HG03280 (cell line): Measurements from ENCODE around the gene HIRIP3.

Source experiments
- ATAC-seq: cut with Tn5 transposase; IDR thresholded peaks from one replicate; pipeline ENCODE4 v1.9.1; 2021; ENCODE audit warnings: mild to moderate bottlenecking, moderate library complexity; ENCODE audit not compliant: unreplicated experiment

The HIRIP3 gene

DNA sequence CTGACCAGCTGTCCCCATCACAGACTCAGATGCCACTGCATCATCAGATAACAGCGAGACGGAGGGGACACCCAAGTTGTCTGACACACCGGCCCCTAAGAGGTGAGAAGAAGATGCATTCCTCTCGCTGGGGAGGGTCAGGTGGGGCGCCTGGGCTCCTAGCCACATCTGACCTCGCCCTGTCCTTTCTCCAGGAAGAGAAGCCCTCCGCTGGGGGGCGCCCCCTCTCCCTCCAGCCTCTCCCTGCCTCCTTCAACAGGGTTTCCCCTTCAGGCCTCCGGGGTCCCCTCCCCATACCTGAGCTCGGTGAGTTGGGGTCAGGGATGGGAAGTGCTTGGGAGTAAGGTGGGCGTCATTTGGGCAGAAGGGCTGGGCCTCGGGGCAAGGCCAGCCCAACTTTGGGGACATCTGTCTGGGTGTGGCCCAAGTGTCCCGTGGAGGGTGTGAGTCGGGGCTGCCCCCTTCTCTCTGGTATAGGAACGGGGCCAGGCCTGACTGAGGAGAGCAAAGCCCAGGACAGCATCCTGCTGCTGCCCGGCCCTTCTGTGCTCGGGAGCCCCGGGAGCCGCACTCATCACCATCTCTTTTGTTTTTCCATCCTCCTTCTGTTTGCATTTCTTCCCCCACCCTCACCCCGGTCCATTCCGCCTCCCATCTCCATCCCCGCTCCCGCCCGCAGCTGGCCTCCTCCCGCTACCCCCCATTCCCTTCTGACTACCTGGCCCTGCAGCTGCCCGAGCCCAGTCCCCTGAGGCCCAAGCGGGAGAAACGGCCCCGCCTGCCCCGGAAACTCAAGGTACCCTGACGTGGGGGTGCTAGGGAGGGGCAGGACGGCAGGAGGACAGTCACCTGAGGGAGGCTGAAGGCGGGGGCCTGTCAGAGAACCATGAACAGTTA is 5.6 kb upstream of the HIRIP3 start:
- ATAC-seq: no peak

- no peak for ATAC-seq
Observed at GRCh38 chr16:29999605-30000004, 4.2 kb upstream of the HIRIP3 start.

GRCh38 chr16:29996766-29997250 is 1.4 kb upstream of the HIRIP3 start:
- no peak for ATAC-seq

DNA sequence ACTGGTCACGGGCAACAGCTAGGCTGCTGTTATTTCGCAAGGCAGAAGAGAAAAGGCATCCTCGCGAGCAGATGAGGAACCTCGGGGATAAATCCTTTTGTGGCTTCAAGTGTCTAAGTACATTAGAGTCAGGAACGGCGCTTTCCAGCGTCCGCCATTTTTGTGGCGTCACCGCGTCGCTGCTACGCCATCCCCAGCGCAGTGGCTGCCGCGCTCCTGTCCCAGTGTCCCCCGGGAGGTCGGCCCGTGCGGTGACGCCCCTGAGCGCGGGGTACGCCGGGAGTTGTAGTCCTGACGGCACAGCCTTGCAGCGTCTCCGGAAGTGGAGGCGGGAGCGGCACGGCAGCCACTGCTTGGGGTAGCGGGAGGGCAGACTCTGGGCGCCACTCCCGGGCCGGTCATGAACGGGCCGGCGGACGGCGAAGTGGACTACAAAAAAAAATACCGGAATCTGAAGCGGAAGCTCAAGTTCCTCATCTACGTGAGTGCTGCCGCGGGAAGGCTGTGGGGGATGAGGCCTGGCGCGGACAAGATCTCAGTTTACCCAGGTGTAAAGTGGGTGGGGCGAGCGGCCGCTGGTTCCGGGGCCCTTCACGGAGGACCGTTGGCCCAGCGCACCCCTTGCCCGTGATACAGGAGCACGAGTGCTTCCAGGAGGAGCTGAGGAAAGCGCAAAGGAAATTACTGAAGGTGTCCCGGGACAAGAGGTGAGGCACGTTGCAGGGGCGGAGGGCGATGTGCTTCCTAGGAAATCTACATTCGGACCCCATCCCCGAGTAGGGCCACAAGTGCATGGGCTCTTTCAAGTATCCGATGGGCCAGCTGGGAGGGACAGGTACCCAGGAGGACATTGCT is 721 bp upstream of the HIRIP3 start, which contains the start of gene INO80E:
INO80E (plus strand) TSS at position 331 of the 855 bp plus-strand sequence; CDS start at position 401, 70 bp downstream.
- peak; percentile 92 for ATAC-seq

GRCh38 chr16:29994600-29995323 is 655 bp downstream of the HIRIP3 start:
- peak; percentile 40 for ATAC-seq

GRCh38 chr16:29993903-29994599 is 1.4 kb downstream of the HIRIP3 start:
- ATAC-seq: no peak

DNA sequence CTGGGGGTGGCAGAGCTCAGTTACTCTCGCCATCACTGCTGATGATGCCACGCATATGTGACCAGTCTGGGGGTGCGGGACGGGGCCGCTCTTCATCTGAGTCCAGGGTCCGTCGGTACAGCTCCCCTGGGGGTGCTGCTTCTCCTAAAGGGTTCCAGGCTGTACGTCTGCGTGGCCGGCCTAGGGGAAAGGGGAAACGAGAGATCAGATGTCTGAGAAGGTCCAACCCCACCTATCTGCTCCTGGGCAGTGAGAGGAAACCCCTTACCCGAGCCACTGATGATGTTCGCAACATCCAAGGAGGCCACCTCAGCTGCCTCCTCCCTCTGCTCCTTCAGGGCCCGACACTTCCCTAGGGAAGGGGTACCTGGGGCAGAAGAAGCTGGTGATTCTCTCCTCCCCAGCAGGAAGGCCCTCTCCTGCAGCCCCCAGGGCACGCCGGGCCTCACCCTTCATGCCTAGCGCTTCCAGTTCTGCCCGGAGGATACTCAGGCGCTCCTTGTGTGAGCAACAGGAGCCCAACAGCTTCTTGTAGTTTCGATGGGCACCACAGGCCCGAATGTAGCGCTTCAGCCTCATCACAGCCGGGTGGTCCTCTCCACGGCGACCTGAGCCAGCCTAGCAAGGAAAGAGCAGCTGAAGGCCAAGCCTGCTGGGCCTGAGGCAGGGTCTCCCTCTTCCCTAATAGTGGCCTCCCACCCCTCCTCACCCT is 2.1 kb downstream of the HIRIP3 start:
- ATAC-seq: no peak

DNA sequence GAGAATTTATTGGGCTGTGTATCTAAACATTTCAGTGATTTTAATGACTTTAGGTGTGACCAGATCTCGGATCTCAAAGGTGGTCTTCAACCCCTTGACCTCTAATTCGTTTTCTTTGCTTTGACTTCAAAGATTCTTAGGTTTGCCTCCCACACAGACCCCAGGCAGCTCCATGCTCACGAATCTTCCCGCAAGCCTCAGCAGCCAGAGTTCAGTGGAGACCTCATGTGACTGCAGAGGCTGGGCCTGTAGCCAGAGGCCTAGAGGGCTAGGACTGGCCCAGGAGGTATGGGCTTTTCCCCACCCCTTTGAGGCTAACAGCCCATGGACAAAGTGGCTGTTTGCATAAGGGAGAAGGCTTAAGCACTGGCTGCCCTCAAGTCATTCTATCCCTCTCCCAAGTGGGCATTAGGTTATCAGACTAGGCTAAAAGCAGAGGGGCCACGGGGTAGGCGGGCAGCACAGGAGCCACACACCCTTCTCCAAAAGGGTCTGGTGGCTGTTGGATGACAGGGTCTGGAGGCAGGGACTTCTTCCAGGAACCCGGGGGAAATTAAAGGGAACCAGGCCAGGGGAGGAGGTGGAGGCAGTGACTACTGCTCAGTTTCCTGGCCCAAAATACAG is 3.0 kb downstream of the HIRIP3 start:
- ATAC-seq: no peak

- no peak for ATAC-seq
Observed at GRCh38 chr16:29991571-29991904, 3.9 kb downstream of the HIRIP3 start.

DNA sequence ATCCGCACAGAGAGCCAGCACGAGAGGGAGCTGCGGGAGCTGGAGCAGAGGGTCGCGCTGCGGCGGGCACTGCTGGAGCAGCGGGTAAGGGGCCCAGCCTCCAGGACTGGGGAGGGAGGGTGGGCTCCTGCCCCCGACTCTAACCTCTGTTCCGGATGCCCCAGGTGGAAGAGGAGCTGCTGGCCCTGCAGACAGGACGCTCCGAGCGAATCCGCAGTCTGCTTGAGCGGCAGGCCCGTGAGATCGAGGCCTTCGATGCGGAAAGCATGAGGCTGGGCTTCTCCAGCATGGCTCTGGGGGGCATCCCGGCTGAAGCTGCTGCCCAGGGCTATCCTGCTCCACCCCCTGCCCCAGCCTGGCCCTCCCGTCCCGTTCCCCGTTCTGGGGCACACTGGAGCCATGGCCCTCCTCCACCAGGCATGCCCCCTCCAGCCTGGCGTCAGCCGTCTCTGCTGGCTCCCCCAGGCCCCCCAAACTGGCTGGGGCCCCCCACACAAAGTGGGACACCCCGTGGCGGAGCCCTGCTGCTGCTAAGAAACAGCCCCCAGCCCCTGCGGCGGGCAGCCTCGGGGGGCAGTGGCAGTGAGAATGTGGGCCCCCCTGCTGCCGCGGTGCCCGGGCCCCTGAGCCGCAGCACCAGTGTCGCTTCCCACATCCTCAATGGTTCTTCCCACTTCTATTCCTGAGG is 4.4 kb downstream of the HIRIP3 start:
- no peak for ATAC-seq

DNA sequence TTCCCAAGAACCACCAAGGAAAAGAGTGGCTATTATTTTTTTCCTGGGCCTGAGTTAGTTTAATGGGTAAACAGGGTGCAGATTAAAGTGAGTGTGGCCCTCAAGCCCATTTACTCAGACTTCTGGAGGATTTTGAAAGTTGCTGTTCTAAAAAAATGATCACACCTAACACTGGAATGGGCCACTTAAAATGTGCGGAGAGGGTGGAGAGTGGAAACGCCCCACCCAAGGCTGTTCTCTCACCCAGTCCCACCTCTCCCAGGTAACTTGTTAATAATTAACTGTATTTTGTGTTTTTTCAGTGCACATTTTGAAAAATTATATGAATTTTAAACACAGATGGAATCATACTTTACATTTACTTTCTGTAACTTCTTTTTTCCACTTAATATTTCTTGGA is 5.4 kb downstream of the HIRIP3 start:
- no peak for ATAC-seq

DNA sequence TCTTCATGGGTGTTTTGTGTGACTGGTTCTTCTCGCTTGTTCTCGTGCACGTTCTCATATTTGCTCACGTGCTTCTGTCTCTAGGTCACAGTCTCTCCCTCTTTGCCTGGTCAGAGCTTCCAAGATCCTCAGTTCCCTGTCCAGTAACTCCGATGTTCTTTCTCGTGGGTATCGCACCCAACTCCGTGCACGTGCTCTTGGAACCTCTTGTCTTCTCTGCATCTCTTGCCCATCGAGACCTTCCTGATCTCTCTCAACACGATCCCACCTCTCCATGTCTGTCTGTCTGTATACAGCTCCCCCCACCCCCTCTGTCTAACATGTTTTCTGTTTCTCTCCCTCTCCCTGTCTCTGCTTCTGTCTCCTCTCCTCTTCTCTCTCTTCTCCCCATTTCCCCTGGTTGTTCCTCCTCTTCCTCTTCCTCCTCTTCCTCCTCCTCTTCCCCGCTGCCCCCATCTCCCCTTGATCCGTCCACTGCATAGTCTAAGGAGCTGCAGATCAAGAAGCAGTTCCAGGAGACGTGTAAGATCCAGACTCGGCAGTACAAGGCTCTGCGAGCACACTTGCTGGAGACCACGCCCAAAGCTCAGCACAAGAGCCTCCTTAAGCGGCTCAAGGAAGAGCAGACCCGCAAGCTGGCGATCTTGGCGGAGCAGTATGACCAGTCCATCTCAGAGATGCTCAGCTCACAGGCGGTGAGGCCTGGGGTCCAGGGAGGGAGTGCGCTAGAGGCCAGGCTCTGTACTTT is 6.1 kb downstream of the HIRIP3 start:
- no peak for ATAC-seq

DNA sequence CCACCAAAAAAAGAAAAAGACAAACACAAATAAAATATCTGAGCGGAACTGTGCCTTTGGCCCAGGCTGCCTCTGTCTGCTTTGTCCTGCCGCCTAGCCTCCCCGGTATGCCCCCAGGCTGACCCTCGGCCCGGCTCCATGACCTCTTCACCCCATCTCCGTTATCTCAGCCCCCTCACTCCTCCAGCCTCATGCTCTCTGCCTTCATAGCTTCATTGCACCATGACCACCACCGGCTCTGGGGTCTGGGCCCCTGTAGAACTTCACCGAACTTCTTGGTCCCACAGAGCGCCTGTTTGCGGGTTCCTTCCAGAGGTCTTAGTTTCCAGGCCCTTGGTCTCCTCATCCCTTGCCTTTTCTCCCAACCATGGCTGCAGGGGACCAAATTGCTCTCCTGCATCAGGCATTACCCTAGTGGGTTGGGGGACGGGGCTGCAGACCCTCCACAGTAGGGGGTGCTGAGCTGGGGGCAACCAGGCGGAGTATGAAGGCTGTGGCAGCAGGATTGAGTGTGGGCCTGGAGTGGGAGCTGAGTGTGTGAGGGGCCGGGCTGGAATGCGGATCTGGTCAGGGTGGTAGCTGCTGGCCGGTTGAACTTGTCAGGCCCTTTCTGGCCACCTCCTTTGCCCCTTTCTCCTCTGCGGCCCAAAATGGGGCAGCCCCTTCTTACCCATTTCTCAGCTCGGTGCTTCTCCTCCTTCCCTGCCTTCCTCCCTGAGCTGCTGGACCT is 6.9 kb downstream of the HIRIP3 start:
- no peak for ATAC-seq

DNA sequence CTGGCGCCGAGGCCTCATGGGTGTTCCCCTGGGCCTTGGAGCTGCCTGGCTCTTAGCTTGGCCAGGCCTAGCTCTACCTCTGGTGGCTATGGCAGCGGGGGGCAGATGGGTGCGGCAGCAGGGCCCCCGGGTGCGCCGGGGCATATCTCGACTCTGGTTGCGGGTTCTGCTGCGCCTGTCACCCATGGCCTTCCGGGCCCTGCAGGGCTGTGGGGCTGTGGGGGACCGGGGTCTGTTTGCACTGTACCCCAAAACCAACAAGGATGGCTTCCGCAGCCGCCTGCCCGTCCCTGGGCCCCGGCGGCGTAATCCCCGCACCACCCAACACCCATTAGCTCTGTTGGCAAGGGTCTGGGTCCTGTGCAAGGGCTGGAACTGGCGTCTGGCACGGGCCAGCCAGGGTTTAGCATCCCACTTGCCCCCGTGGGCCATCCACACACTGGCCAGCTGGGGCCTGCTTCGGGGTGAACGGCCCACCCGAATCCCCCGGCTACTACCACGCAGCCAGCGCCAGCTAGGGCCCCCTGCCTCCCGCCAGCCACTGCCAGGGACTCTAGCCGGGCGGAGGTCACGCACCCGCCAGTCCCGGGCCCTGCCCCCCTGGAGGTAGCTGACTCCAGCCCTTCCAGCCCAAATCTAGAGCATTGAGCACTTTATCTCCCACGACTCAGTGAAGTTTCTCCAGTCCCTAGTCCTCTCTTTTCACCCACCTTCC is 7.9 kb downstream of the HIRIP3 start:
- ATAC-seq: no peak

DNA sequence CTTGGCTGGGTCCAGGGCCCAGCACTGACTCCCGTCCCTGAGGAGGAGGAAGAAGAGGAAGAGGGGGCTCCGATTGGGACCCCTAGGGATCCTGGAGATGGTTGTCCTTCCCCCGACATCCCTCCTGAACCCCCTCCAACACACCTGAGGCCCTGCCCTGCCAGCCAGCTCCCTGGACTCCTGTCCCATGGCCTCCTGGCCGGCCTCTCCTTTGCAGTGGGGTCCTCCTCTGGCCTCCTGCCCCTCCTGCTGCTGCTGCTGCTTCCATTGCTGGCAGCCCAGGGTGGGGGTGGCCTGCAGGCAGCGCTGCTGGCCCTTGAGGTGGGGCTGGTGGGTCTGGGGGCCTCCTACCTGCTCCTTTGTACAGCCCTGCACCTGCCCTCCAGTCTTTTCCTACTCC is 8.5 kb downstream of the HIRIP3 start:
- no peak for ATAC-seq

GRCh38 chr16:29986231-29986630 is 9.2 kb downstream of the HIRIP3 start:
- no peak for ATAC-seq

GRCh38 chr16:29985271-29985811 is 10.1 kb downstream of the HIRIP3 start:
- ATAC-seq: no peak
